Measurements from ENCODE around the gene FGFR1OP2. TPM values are rescaled to one million over a fixed set of nuclear protein-coding genes. Genes with fewer than 3 reads are reported as not detected.
"Not testable (repeated sequence)": the region's sequence is repeated elsewhere in the genome, so short reads cannot be mapped to it uniquely, and the experiment has no call there.

FGFR1OP2 gene
- polyA plus RNA-seq (ENCODE audit: insufficient read length): 45.0 TPM

GRCh38 chr12:26937863-26938700 lies at the start of gene FGFR1OP2, which contains the start of gene INTS13:
Gene FGFR1OP2 (plus strand): TSS chr12:26938470. CDS start chr12:26954159, 15,689 bp downstream.
Gene INTS13 (minus strand): TSS chr12:26937981. CDS start chr12:26936803, 1,178 bp downstream.
- DNase-seq (ENCODE audit: low read depth): peak; percentile 98

GRCh38 chr12:26890784-26891183 lies 47.5 kb upstream of the FGFR1OP2 start:
- DNase-seq (ENCODE audit: low read depth): no peak

- no peak for DNase-seq (ENCODE audit: low read depth)
These were observed 46.6 kb upstream of the FGFR1OP2 start for GRCh38 chr12:26891704-26892103.

GRCh38 chr12:26895672-26896071 lies 42.6 kb upstream of the FGFR1OP2 start:
- no peak for DNase-seq (ENCODE audit: low read depth)

GRCh38 chr12:26896913-26897312 lies 41.4 kb upstream of the FGFR1OP2 start:
- no peak for DNase-seq (ENCODE audit: low read depth)

DNA sequence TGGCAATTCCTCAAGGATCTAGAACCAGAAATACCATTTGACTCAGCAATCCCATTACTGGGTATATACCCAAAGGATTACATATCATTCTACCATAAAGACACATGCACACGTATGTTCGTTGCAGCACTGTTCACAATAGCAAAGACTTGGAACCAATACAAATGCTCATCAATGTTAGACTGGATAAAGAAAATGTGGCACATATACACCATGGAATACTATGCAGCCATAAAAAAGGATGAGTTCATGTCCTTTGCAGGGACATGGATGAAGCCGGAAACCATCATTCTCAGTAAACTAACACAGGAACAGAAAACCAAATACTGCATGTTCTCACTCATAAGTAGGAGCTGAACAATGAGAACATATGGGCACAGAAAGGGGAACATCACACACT lies 34.9 kb upstream of the FGFR1OP2 start:
- not testable (repeated sequence) for DNase-seq (ENCODE audit: low read depth)

DNA sequence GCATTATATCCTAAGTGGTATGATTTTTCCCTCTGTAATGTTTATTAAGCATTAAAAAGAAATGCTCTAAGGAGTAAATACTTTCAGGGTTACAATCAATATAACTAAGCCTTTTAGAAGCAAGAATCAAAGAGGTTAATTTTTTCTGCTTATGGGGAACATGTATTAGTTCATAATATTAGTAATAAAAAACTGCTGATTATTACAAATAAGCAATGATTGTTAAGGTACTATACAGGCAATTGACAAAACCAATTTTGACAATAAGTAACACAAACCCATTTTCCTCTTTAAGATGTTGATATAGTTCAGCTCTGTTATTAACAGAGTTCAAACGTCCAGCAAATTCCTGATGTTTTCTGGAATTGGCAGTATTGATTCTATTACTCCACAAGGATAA lies 32.2 kb upstream of the FGFR1OP2 start:
- DNase-seq (ENCODE audit: low read depth): no peak

DNA sequence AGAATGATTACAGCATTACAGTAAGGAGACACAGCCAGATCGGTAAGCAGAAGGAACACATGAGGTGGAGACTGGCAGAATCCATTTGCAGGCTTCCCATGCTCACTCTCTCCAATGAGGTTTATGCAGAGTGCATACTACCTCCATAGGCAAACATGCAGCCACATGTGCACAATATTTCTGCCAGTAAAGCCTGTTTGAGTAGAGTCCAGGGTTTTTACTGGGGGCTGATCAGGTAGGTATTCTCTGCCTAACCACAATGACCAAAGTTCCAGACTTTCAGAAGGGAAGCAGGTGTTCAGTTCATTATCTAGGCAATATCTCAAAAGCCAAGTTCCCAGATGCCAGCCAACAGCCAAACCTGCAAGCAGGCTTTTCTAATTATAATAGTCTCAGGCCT lies 31.6 kb upstream of the FGFR1OP2 start:
- no peak for DNase-seq (ENCODE audit: low read depth)

- no peak for DNase-seq (ENCODE audit: low read depth)
These were observed 19.7 kb upstream of the FGFR1OP2 start for GRCh38 chr12:26918321-26919215.

DNA sequence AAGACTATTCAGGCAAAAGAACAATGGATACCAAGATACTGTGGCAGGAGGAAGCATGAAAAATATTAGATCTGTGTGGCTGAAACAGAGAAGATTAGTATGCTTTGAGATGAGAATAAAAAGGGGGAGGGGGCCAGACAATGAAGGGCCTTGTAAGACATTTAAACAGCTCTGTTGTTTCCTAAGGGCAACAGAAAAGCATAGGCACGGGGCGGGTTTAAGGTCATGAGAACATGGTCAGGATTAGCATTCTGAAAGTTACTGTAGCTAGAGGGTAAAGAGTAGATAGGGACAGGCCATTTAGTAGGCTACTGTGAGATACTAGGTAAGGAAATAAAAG lies 19.1 kb upstream of the FGFR1OP2 start:
- no peak for DNase-seq (ENCODE audit: low read depth)

GRCh38 chr12:26921886-26922285 lies 16.4 kb upstream of the FGFR1OP2 start:
- DNase-seq (ENCODE audit: low read depth): no peak

- no peak for DNase-seq (ENCODE audit: low read depth)
These were observed 9.6 kb upstream of the FGFR1OP2 start for GRCh38 chr12:26928661-26929060.

DNA sequence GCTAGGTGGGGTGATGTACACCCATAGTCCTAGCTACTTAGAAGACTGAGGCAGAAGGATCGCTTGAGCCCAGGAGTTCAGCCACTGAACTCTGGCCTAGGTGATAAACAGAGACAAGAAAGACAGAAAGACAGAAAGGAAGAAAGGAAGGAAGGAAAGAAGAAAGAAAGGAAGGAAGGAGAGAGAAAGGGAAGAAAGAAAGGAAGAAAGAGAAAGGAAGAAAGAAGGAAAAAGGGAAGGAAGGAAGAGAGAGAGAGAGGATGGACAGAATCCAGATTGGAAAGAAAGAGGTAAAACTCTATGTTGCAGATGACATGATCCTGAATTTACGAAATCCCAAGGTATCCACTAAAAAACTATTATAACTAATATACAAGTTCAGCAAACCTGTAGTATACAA lies 8.7 kb upstream of the FGFR1OP2 start:
- no peak for DNase-seq (ENCODE audit: low read depth)

DNA sequence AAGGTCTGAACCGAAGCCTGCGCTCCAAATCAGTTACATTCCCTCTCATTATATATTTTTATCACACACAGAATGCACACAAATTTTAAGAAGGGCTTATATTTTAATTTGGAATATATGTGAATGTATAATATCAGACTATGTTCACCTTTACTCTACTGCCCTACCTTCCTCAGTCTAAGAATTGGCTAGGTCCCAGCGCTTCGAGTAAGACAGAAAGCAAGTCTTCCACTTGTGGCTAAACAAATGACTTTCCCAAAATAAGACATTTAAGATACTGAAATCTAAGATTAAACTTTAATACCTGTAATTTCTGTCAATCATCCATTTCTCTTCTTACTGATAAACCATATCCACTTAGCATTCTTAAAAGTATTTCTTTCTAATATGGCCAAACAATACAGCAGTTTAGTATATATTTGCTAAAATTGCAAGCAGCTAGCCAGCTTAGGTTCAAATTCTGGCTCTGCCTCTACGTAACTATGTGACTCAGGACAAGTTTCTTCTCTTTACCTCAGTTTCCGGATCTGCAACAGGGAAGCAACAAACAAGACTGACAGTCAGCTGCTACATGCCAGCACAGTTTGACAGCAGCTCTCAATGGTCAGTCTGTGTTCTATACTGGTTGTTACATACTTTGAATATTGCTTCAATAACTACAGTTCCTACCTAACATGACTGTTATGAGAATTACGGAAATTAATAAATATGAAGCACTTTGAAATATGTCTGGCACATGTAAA lies 2.5 kb upstream of the FGFR1OP2 start:
- DNase-seq (ENCODE audit: low read depth): no peak

DNA sequence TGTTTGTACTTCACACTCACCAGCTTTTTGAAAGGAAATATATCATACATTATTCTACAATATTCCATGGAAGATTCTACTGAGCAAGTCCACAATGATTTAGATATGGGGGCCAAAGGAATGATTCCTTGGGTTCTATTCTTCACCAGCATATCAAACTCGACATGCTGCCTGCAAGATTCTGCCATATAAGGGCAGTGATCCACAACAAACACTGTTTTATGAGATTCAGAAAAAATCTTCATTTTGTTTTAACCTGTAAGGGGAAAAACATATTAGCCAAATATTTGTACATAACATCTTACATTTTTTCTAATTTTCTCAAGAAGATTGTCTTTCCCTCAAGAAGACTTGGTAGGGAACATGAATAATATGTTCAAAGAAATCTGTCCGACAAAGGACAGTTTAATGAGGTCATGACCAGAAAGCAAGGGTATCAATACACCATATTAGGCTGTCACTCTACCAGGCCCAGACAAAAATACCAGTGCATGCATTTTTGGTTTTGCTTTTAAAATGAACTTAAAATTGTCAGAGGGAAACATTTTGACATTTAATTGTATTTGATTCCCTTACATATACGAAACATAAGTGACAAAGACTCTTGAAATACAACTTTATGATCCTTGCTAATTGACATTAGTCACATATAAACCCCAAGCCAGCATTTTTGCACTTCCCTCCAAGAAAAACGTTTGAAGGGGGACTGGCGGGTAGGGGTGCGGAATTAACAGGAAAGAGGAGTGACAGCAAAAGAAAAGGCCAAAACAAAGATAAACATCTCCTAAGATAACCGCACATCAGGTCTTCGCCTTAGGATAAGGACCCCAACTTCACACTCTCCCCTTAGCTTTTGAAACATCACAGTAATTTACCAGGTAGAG lies 1.5 kb upstream of the FGFR1OP2 start:
- no peak for DNase-seq (ENCODE audit: low read depth)

- DNase-seq (ENCODE audit: low read depth): no peak
These were observed 817 bp upstream of the FGFR1OP2 start for GRCh38 chr12:26937443-26937862.

DNA sequence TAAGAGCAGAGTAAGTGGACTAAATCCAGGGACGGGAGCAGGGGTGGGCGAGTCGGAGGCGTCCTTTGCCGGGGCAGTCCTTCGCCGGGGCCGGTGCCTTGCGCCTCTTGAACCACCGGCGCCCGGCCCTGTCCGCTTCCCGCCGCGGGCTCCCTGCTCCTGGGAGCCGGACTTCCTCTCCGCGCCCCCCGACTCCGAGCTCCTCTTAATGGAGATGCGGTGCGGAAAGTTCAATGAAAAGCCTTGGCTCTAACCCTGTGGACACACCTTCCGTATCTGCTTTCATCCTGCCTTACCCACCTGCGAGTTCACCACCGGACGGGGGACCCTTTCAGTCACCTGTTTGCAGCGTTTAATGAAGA lies 412 bp downstream of the FGFR1OP2 start:
- no peak for DNase-seq (ENCODE audit: low read depth)

DNA sequence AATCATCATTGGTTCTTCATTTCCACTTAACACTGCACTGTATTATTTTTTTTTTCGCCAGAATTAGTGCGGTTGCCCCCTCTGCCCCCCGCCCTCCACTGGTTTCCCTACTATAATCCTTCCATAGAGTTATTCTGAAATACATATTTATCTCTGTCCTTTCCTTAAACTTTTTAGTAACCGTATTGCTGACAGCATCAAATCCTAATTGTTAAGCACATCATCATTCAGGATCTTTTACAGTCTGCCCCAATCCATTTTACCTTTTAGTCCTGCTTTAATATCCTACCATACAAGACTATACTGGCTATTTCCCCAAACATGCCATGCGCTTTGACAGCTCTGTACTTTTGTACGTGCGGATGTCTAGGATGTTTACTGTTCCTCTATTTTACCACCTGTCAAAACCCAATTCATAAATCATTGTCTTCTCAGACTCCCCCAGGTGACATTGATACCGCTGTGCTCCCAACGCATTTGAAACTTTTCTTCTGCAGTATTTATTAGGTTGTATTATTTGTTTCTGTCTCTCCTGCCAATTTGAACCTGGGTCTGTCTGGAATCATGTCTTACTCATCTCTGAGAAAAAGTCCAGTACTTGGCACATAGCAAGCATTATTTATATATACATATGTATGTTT lies 1.0 kb downstream of the FGFR1OP2 start:
- DNase-seq (ENCODE audit: low read depth): no peak

DNA sequence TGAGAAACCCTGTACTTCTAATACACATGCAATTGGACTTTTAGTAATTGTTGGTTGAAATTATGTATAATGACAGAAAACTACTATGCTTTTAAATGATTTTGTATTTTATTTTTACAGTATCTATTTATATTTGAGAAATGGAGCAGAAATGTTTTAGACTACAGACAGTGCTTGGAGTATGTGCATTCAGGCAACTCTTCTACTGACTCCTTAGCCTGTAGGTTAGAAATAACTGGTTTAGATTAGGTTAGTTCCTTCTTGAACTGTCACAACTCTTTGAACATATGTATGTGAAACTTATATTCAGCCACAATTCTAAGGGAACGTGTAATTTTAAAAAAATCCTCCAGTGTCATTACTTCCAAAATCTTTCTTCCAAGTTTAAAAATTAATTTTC lies 1.7 kb downstream of the FGFR1OP2 start:
- no peak for DNase-seq (ENCODE audit: low read depth)

- no peak for DNase-seq (ENCODE audit: low read depth)
These were observed 2.4 kb downstream of the FGFR1OP2 start for GRCh38 chr12:26940516-26941214.
